GM19025 (cell line): ENCODE results near the gene SORCS1.

ENCODE experiments used
- ATAC-seq: cut with Tn5 transposase; IDR thresholded peaks from one replicate; pipeline ENCODE4 v1.9.1; 2021; ENCODE audit warnings: mild to moderate bottlenecking, low read depth, moderate library complexity; ENCODE audit not compliant: unreplicated experiment

Gene SORCS1

DNA sequence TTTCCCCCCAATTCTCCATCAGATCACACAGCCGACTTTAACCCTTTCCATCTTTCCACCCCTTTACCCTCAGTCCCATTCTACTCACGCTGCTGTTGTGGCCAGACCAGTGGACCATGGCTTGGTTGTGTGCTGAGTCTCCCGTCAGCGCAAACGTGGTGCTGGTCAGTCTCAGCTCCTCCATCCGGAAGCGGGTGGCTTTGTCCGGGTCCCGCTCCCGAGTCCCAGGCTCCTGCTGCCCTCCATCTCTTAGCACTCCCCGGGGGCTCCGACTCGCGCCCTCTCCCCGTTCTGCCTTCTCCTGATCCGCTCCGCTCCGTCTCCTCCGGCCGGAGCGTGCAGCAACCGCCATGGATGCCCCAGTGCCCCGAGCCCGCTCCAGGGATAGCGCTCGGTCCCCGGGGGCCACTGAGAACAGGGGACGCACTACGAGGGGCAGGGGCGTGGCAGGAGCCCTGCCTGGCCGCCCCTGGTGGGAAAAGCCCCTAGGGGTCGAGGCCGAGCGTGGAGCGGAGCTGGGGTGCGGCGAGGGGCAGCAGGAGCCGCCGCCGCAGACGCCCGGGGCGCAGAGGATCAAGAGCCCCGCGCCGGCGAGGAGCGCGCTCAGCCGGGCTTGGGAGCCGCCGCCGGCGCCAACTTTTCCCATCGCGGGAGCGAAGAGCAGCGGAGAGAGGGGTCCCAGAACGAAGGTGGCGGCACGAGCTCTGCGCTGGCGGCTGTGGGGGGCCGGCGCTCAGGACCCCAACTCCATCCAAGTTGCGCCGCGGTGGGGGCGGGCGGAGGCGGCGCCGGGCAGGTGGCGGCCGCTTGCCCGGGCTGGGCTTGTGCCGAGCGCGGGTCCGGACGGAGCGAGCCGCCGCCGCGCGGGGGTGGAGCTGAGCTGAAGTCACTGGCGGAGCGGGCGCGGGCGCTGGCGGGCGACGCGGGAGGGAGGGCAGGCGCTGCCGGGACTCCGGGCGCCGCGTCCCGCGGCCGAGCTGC is at the start of gene SORCS1:
TSS of gene SORCS1 (minus strand) at position 826 of the 981 bp plus-strand sequence.
- no peak for ATAC-seq

GRCh38 chr10:107214261-107214660 is 49.8 kb upstream of the SORCS1 start:
- ATAC-seq: no peak

- no peak for ATAC-seq
Measured at GRCh38 chr10:107213861-107214260, 49.4 kb upstream of the SORCS1 start.

GRCh38 chr10:107206833-107207232 is 42.3 kb upstream of the SORCS1 start:
- ATAC-seq: no peak

DNA sequence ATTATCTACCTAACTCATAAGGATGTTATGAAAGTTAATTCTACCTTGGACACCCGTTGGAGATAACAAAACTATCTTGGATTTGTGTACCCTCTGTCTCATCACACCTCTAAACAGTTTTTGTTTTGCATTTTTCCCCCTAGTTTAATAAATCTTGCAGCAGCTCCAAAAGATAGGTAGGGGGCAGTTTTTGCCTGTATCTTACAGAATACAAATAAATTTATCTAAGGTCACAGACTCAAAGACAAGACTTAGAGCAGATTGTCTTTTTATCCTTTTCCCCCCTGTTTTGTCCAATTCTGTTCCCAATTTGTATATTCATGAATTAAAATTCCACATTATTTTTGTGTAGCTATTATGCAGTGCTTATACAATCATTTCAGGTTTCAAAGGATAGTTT is 5.0 kb upstream of the SORCS1 start:
- no peak for ATAC-seq

- ATAC-seq: no peak
Measured at GRCh38 chr10:107168738-107169137, 4.2 kb upstream of the SORCS1 start.

GRCh38 chr10:107166403-107166802 is 1.9 kb upstream of the SORCS1 start:
- no peak for ATAC-seq

- ATAC-seq: no peak
Measured at GRCh38 chr10:107164992-107165391, 486 bp upstream of the SORCS1 start.

DNA sequence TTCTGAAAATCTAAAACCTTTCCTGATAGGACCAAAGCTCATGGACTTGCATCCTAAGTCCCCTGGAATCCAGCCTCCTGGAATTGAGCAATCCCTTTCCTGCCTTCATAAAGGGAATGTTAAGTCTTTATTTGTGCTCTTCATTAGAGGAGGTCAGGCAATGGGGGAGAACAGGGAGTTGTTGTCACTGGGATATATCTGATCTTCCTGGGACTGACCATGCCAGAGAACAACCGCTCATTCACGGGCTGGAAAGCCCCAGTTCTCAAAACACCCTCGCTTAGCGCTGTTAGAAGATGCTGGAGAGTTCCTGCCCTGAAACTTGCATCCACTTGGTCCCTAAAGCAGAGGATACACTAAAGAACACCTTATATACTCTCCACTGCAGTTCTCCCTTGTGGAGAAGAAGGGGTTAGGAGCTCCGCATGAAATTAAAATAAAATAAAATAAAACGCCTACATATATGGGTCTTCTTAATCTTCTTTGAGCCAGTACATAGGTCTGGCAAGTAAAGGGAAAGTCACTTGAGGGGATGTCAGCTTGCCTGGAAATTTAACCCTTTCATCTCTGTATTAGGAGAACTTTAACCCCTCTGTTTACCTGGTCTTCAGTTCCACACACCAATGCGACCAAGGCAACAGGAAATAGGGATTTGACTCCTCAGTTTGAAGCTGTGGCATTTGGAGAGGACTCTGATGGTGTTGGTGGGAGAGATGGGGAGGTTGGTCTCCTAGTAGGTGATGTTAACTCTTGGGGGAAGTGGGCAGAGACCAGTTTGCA is 1.2 kb downstream of the SORCS1 start:
- ATAC-seq: no peak

DNA sequence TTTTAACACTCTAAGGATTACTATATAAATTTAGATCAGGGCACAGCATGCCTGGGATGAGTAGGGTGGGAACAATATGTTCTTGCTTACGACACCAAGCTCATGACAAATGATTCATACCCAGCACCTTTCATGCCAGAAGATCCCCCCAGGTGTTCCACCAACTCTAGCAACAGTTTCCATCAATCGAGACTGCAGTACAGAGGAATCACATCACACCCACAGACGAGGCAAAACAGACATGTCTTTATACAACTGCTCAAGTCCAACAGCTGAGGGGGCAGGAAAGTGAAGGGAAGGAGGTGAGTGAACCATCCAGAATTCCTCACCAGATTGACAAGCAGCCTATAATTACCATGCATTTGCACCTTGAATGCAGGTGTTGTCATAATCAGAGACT is 3.6 kb downstream of the SORCS1 start:
- ATAC-seq: no peak

GRCh38 chr10:107159871-107160270 is 4.6 kb downstream of the SORCS1 start:
- no peak for ATAC-seq

- ATAC-seq: no peak
Measured at GRCh38 chr10:107157071-107157470, 7.4 kb downstream of the SORCS1 start.

GRCh38 chr10:107152087-107152486 is 12.4 kb downstream of the SORCS1 start:
- no peak for ATAC-seq

DNA sequence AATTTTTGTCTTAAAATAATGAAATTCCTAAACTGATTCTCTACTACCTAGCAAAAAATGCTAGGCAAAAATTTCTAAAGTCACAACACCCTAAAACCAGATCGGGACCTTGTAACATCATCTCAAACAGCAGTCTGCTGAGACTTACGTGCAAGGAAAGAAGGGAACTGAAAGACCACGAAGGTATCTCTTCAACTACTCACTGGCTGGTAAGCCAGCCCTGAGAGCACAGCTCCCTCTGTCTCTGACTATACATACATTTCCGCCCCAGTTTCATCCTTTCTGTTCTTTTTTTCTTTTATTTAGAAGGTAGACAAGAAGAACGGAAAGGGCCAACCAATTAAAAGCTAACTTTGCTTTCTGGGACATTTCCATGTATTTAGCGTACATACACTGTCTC is 15.6 kb downstream of the SORCS1 start:
- no peak for ATAC-seq

DNA sequence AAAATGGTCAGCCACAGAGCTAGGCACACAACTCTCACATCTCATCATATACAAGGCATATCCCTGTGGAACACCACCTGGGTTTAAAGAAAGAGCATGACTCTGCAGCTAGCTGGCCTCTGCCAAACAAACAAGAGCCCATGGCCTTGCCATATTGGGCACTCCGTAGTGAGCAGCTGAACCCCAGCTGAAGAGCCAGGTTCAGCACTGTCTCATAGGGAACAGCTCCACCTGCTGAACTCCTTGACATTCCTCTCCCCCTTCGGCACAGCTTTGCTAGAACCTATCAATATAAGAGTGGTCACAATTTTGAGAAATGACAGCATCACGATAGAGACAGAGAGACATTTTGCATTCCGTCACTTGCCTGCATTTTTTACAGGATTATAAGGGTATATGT is 20.0 kb downstream of the SORCS1 start:
- ATAC-seq: no peak

DNA sequence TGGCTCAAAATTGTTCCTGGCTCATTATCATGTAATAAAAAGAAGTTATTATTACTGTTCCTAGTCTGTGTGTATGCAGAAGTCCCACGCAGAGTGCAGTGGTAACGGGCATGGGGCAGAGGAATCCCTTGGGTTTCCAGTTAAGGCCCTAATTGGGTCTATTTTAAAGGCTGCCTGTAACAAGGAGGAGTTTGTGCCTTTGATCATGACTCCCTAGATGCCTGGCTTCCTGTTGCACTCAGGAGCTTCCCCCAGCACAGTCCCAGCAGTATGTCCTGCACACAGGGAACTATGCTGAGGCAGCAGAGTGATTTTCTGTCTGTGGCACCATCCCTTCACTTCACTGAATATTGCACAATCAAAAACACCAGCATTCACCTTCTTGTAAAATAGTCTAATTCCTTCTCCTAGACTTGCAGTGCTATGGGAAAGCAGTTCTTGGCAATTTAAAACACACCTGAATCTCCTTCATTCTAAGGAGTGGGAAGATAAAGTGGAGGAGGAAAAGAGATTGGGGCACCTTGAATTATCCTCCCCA is 22.9 kb downstream of the SORCS1 start:
- no peak for ATAC-seq

GRCh38 chr10:107139237-107139636 is 25.3 kb downstream of the SORCS1 start:
- no peak for ATAC-seq

GRCh38 chr10:107133656-107134055 is 30.9 kb downstream of the SORCS1 start:
- no peak for ATAC-seq

- ATAC-seq: no peak
Measured at GRCh38 chr10:107129000-107129399, 35.5 kb downstream of the SORCS1 start.

DNA sequence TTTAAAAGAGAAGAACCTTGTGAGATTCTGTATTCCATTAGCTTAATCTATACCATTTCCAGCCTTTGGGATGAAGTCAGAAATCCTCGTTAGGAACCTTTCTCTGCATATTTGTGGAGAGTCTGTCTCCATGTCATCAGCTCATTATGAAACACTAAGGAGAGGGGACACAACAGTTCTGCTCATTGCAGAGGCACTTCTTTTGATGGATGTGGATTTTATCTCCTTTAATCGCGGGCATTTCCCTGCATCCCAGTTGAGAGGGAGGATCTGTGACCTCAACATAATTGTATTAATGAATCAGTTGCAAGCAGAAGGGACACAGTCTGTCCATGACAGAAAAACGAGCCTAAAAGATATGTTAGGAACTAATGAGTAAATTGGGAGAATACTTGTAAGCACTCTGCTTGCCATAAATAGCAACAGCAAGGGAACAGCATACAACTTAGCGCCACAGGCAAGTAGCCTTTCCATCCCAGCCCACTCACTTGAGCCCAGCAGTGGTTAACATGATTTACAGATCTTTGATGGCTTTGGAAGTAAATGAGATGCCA is 37.9 kb downstream of the SORCS1 start:
- ATAC-seq: no peak

DNA sequence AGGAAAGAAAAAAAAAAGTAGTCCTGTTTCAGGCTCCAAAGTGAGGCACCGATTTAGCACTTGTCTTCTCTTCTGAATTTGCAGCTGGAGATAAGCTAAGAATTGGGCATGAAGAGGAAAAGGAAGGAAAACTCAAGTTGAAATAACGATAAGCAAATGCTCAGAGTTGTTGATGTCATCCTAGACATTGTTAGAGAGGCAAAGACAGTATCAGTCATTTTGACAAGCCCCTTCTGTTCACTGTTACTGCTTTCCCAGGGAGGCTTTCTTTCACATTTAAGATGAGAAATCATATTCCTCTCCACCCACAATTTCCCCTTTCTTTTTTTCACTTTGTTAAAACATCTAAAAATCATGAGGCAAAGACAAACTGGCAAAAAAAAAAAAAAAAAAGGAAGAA is 41.8 kb downstream of the SORCS1 start:
- ATAC-seq: no peak
